Neural progenitor cell (in vitro differentiated cells): Measurements from ENCODE around the gene TMEM94. TPM values are rescaled to one million over a fixed set of nuclear protein-coding genes. Genes with fewer than 3 reads are reported as not detected.

Experiments
- DNase-seq: peaks from one replicate; pipeline ENCODE4 v3.0.0-alpha.2; 2016; ENCODE audit warnings: low spot score
- H2AFZ ChIP-seq: fragments of 200-600 bp; sonication (generic); replicated peaks from 2 replicates; pipeline ENCODE4 v1.6.1; 2016; ENCODE audit warnings: antibody characterized with exemption
- H3F3A ChIP-seq: fragments of 200-600 bp; sonication (generic); 2 replicates; pipeline ENCODE4 v1.6.1; 2016; ENCODE audit warnings: antibody characterized with exemption, low read depth
- H3K27ac ChIP-seq: fragments of 200-600 bp; sonication (generic); 2 replicates; pipeline ENCODE4 v1.5.1; 2016; ENCODE audit warnings: mild to moderate bottlenecking
- H3K27me3 ChIP-seq: fragments of 200-600 bp; sonication (generic); 2 replicates; pipeline ENCODE4 v1.6.1; 2016; ENCODE audit warnings: mild to moderate bottlenecking, moderate library complexity
- H3K36me3 ChIP-seq: fragments of 200-600 bp; sonication (generic); 2 replicates; pipeline ENCODE4 v1.5.1; 2016
- H3K4me1 ChIP-seq: fragments of 200-600 bp; sonication (generic); 2 replicates; pipeline ENCODE4 v1.6.1; 2016; ENCODE audit warnings: mixed run types
- H3K4me2 ChIP-seq: fragments of 200-600 bp; sonication (generic); 2 replicates; pipeline ENCODE4 v1.6.1; 2016
- H3K4me3 ChIP-seq: fragments of 200-600 bp; sonication (generic); 2 replicates; pipeline ENCODE4 v1.5.1; 2016
- H3K79me2 ChIP-seq: fragments of 200-600 bp; sonication (generic); 2 replicates; pipeline ENCODE4 v1.6.1; 2016; ENCODE audit warnings: low read depth
- H3K9ac ChIP-seq: fragments of 200-600 bp; sonication (generic); 2 replicates; pipeline ENCODE4 v1.6.1; 2016
- H3K9me3 ChIP-seq: fragments of 200-600 bp; sonication (generic); 2 replicates; pipeline ENCODE4 v1.5.1; 2016; ENCODE audit warnings: low read depth
- H4K20me1 ChIP-seq: fragments of 200-600 bp; sonication (generic); 2 replicates; pipeline ENCODE4 v1.6.1; 2016; ENCODE audit warnings: low read depth
- H3K27ac Mint-ChIP-seq: 3 replicates; pipeline ENCODE4 v1.8.0; 2021; ENCODE audit warnings: mixed read lengths
- H3K27me3 Mint-ChIP-seq: 2 replicates; pipeline ENCODE4 v1.8.0; 2022; ENCODE audit warnings: low read depth, mild to moderate bottlenecking, inconsistent platforms, moderate library complexity, mixed read lengths; ENCODE audit not compliant: insufficient read depth
- H3K36me3 Mint-ChIP-seq: 3 replicates; pipeline ENCODE4 v1.8.0; 2021; ENCODE audit warnings: mixed read lengths
- H3K4me1 Mint-ChIP-seq: 3 replicates; pipeline ENCODE4 v1.8.0; 2021; ENCODE audit warnings: mixed read lengths
- H3K4me3 Mint-ChIP-seq: 3 replicates; pipeline ENCODE4 v1.8.0; 2021; ENCODE audit warnings: mild to moderate bottlenecking, moderate library complexity, mixed read lengths
- H3K9me3 Mint-ChIP-seq: 3 replicates; pipeline ENCODE4 v1.8.0; 2020; ENCODE audit warnings: mixed read lengths
- CTCF ChIP-seq: fragments of 200-600 bp; sonication (generic); IDR thresholded peaks from 2 replicates; pipeline ENCODE4 v1.5.1; 2017; ENCODE audit warnings: antibody characterized with exemption, mild to moderate bottlenecking
- EZH2 ChIP-seq: fragments of 200-600 bp; sonication (generic); IDR thresholded peaks from 2 replicates; pipeline ENCODE4 v1.6.1; 2017; ENCODE audit warnings: antibody characterized with exemption, mild to moderate bottlenecking, moderate library complexity
- EZH2phosphoT487 ChIP-seq: fragments of 200-600 bp; sonication (generic); IDR thresholded peaks from 2 replicates; pipeline ENCODE4 v1.6.1; 2017; ENCODE audit warnings: antibody characterized with exemption
- total RNA-seq: library from RNA; depleted of rRNA; stranded (reverse); fragments of >200 nt; gene quantifications from 2 replicates; pipeline ENCODE4 v1.2.3, GENCODE V29; 2015; ENCODE audit warnings: low replicate concordance

The TMEM94 gene
- total RNA-seq, 1 donor from 2014 or later, result 23.6 TPM

GRCh38 chr17:75502721-75503329, 46.4 kb downstream of the TMEM94 start:
- no peak overlapping the region for H2AFZ ChIP-seq
- no peaks in the 10 kb centered on the region for H3K9me3 ChIP-seq
- no peaks in the 10 kb centered on the region for H3K4me1 ChIP-seq
- Mint-ChIP-seq H3K4me3 (no peak overlapping the region), H3K27ac (no peak overlapping the region), H3K4me1 (no peaks in the 10 kb centered on the region), H3K27me3 (peaks cover 2% of the 10 kb centered on the region), H3K9me3 (no peaks in the 10 kb centered on the region), H3K36me3 (peaks cover 10% of the 10 kb centered on the region)
- no peak overlapping the region for H3K4me3 ChIP-seq
- no peaks in the 10 kb centered on the region for H3F3A ChIP-seq
- peaks cover 5% of the 10 kb centered on the region for H4K20me1 ChIP-seq
- H3K4me2 ChIP-seq, result no peak overlapping the region
- TF ChIP-seq EZH2 (no peak), CTCF (no peak), EZH2phosphoT487 (no peak)
- DNase-seq, result no peak
- no peaks in the 10 kb centered on the region for H3K36me3 ChIP-seq
- H3K27me3 ChIP-seq, result no peaks in the 10 kb centered on the region
- no peak overlapping the region for H3K9ac ChIP-seq
- no peaks in the 10 kb centered on the region for H3K79me2 ChIP-seq
- no peak overlapping the region for H3K27ac ChIP-seq

GRCh38 chr17:75503337-75503950, 47.0 kb downstream of the TMEM94 start:
- H3K4me1 ChIP-seq, result no peaks in the 10 kb centered on the region
- no peak overlapping the region for H2AFZ ChIP-seq
- peaks cover 10% of the 10 kb centered on the region for H3K36me3 Mint-ChIP-seq
- H3K4me2 ChIP-seq, result no peak overlapping the region
- H3K4me3 Mint-ChIP-seq, result no peak overlapping the region
- H3K27me3 ChIP-seq, result no peaks in the 10 kb centered on the region
- H3K9me3 ChIP-seq, result no peaks in the 10 kb centered on the region
- H3K27ac Mint-ChIP-seq, result no peak overlapping the region
- H3K36me3 ChIP-seq, result no peaks in the 10 kb centered on the region
- no peaks in the 10 kb centered on the region for H3F3A ChIP-seq
- H3K9me3 Mint-ChIP-seq, result no peaks in the 10 kb centered on the region
- H3K4me3 ChIP-seq, result no peak overlapping the region
- TF ChIP-seq EZH2phosphoT487, result no peak
- no peak for TF ChIP-seq CTCF
- no peak for TF ChIP-seq EZH2
- H4K20me1 ChIP-seq, result peaks cover 5% of the 10 kb centered on the region
- H3K27me3 Mint-ChIP-seq, result peaks cover 2% of the 10 kb centered on the region
- no peak for DNase-seq
- no peaks in the 10 kb centered on the region for H3K4me1 Mint-ChIP-seq
- H3K9ac ChIP-seq, result no peak overlapping the region
- no peak overlapping the region for H3K27ac ChIP-seq
- no peaks in the 10 kb centered on the region for H3K79me2 ChIP-seq

- Histone ChIP-seq H3K36me3 (no peaks in the 10 kb centered on the region), H4K20me1 (peaks cover 5% of the 10 kb centered on the region), H3K79me2 (no peaks in the 10 kb centered on the region), H3K4me1 (no peaks in the 10 kb centered on the region), H3K9ac (no peak overlapping the region), H2AFZ (no peak overlapping the region), H3F3A (no peaks in the 10 kb centered on the region), H3K4me2 (no peak overlapping the region), H3K9me3 (no peaks in the 10 kb centered on the region), H3K4me3 (no peak overlapping the region), H3K27ac (no peak overlapping the region), H3K27me3 (no peaks in the 10 kb centered on the region)
- H3K36me3 Mint-ChIP-seq, result peaks cover 10% of the 10 kb centered on the region
- no peak overlapping the region for H3K27ac Mint-ChIP-seq
- DNase-seq, result no peak
- H3K9me3 Mint-ChIP-seq, result no peaks in the 10 kb centered on the region
- peaks cover 2% of the 10 kb centered on the region for H3K27me3 Mint-ChIP-seq
- H3K4me3 Mint-ChIP-seq, result no peak overlapping the region
- no peaks in the 10 kb centered on the region for H3K4me1 Mint-ChIP-seq
- TF ChIP-seq CTCF, result no peak
- no peak for TF ChIP-seq EZH2
- TF ChIP-seq EZH2phosphoT487, result no peak
Observed at GRCh38 chr17:75503976-75504346, 47.5 kb downstream of the TMEM94 start.
